Parietal lobe (tissue), 2 donors: ENCODE measurements around the gene OR7G1. TPM values are rescaled to one million over a fixed set of nuclear protein-coding genes. Genes with fewer than 3 reads are reported as not detected.

Experiments
- small RNA-seq: library from RNA; depleted of rRNA; stranded (forward); fragments of <200 nt; gene quantifications from one replicate; pipeline ENCODE3, GENCODE V24; 2014; ENCODE audit warnings: low replicate concordance
- total RNA-seq: library from RNA; depleted of rRNA; stranded (reverse); fragments of >200 nt; gene quantifications from one replicate; pipeline ENCODE4 v1.2.3, GENCODE V29; 2014

The OR7G1 gene
- total RNA-seq = not detected

DNA sequence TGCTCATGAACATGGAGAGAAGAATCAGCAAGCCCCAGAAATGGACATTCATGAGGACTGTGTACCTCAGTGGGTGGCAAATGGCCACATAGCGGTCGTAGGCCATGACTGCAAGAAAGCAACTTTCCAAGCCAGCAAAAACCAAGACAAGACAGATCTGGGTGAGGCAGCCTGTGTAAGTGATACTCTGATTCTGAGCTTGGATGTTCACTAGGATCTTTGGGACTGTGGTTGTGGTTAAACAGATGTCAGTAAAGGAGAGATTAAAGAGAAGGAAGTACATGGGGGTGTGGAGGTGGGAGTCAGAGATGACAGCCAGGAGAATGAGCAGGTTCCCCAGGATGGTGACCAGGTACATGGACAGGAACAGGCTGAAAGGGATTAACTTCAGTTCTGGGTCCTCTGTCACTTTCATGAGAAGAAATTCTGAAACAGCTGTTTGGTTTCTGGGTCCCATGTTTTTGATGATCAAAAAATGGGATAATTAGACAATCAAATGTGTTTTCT, at the start of gene OR7G1:
Gene OR7G1, minus strand, starts transcription at position 457 of the 507 bp plus-strand sequence. Its CDS starts 0 bp downstream, at position 457.

DNA sequence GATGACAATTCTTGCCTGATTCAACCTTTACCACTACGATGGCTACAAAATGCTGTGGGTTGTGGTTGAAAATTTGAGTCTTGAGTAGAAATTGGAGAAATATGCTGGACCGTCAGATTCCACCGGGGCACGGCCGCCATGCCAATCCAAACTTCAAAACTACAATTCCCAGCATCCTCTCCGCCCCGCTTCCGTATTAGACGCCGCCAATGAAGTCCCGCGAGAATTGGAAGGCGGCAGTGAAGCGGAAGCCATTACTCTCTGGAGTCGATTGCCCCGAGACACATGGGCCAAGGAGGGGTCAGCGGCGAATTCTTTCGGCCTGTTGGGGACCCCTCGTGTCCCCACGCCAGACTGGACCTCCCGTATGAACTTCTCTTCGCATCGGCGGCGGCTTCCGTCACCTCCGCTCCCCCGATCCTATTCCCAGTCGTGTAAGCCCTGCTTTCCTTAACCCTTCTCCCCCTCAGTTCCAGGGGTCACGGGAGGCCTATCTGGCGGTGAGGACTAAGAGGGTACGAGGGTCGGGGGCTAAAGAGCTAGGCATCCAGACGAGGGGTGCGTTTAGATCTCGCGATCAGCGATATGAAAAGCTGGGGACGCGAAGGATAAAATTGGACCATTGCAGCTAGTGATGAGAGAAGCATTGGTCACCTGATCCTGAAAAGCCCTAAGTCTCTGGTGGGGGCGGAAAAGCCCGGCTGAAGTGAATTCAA, 24.8 kb upstream of the OR7G1 start, which contains the start of gene ZNF317:
Gene ZNF317, plus strand, starts transcription at position 239 of the 716 bp plus-strand sequence. CDS start 15,620 bp downstream, outside the sequence.

DNA sequence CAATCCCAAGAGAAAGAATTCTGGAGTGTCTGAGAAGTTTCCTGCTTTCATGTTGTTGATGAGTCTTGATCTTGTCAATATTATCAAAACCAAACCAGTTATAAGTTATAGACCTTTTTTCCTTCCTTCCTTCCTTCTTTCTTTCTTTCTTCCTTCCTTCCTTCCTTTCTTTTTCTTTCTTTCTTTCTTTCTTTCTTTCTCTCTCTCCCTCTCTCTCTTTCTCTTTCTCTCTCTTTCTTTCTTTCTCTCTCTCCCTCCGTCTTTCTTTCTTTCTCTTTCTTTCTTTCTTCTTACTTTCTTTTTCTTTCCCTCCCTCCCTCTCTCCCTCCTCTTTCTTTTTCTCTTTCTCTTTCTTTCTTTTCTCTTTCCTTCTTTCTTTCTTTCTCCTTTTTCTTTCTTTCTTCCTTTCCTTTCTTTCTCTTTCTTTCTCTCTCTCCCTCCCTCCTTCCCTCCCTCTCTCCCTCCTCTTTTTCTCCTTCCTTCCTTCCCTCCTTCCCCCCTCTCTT, 11.4 kb upstream of the OR7G1 start, which contains the start of gene OR7G3:
Gene OR7G3, minus strand, starts transcription at position 51 of the 506 bp plus-strand sequence. Its CDS starts 0 bp downstream, at position 51.

GRCh38 chr19:9107375-9107774, 8.2 kb downstream of the OR7G1 start, which contains the start of gene OR7G2:
Gene OR7G2, minus strand, starts transcription at chr19:9107475. Its CDS starts 4,232 bp downstream, at chr19:9103243.

GRCh38 chr19:9086761-9087160, 28.8 kb downstream of the OR7G1 start, which contains the start of gene OR1M1:
Gene OR1M1, plus strand, starts transcription at chr19:9087061. Its CDS starts 6,184 bp downstream, at chr19:9093245.

Small RNAs within 50 kb of the gene (small RNA-seq; reads per million reads assigned to genes)
- gene OR1M4P = not detected

Other genes with a start within 250 kb of the OR7G1 start
- gene MUC16, start 105.4 kb downstream of the OR7G1 start, total RNA-seq = not detected
- not detected for gene OR1M1, start 28.7 kb downstream of the OR7G1 start, total RNA-seq
- gene OR7G2, start 8.3 kb downstream of the OR7G1 start, total RNA-seq = not detected
- gene OR7G3, start 11.2 kb upstream of the OR7G1 start, total RNA-seq = not detected
- gene ZNF317, start 24.6 kb upstream of the OR7G1 start, total RNA-seq = 31.0 TPM
- not detected for gene OR7D2, start 63.2 kb upstream of the OR7G1 start, total RNA-seq
- gene OR7D4, start 103.8 kb upstream of the OR7G1 start, total RNA-seq = not detected
- gene OR7E24, start 135.2 kb upstream of the OR7G1 start, total RNA-seq = not detected
- gene ZNF699, start 194.1 kb upstream of the OR7G1 start, total RNA-seq = 26.3 TPM
- gene ZNF559, start 208.4 kb upstream of the OR7G1 start, total RNA-seq = 48.8 TPM
- 14.7 TPM for gene ZNF177, start 247.2 kb upstream of the OR7G1 start, total RNA-seq